MM.1S (cell line): ENCODE results near the gene TRAPPC12.

ENCODE experiments used
- DNase-seq: peaks from one replicate; pipeline ENCODE4 v3.0.0-alpha.2; 2015
- H2AFZ ChIP-seq: fragments of 300-600 bp; sonication (generic); 2 replicates; pipeline ENCODE4 v1.6.0; 2016; ENCODE audit warnings: antibody characterized with exemption, low read length
- H3F3A ChIP-seq: fragments of 300-600 bp; sonication (generic); 2 replicates; pipeline ENCODE4 v1.6.1; 2016; ENCODE audit warnings: mild to moderate bottlenecking, antibody characterized with exemption, low read length, moderate library complexity, mixed read lengths; ENCODE audit not compliant: insufficient read depth
- H3K27ac ChIP-seq: fragments of 300-600 bp; sonication (generic); 2 replicates; pipeline ENCODE4 v1.5.1; 2016; ENCODE audit warnings: mild to moderate bottlenecking, low read length
- H3K27me3 ChIP-seq: fragments of 300-600 bp; sonication (generic); replicated peaks from 2 replicates; pipeline ENCODE4 v1.6.0; 2016; ENCODE audit warnings: low read length; ENCODE audit not compliant: insufficient read depth
- H3K36me3 ChIP-seq: fragments of 300-600 bp; sonication (generic); replicated peaks from 2 replicates; pipeline ENCODE4 v1.6.1; 2016; ENCODE audit warnings: mild to moderate bottlenecking, low read length, mixed read lengths; ENCODE audit not compliant: insufficient read depth
- H3K4me1 ChIP-seq: fragments of 300-600 bp; sonication (generic); 2 replicates; pipeline ENCODE4 v1.6.1; 2016; ENCODE audit warnings: low read length, mixed read lengths
- H3K4me2 ChIP-seq: fragments of 300-600 bp; sonication (generic); 2 replicates; pipeline ENCODE4 v1.6.0; 2016; ENCODE audit warnings: low read depth, low read length
- H3K4me3 ChIP-seq: fragments of 300-600 bp; sonication (generic); 2 replicates; pipeline ENCODE4 v1.5.1; 2016; ENCODE audit warnings: low read length, mixed read lengths
- H3K79me2 ChIP-seq: fragments of 300-600 bp; sonication (generic); 2 replicates; pipeline ENCODE4 v1.6.1; 2016; ENCODE audit warnings: mixed run types, low read length, mixed read lengths
- H3K9ac ChIP-seq: fragments of 300-600 bp; sonication (generic); 2 replicates; pipeline ENCODE4 v1.6.1; 2016; ENCODE audit warnings: low read length, mixed read lengths
- H3K9me2 ChIP-seq: fragments of 300-600 bp; sonication (generic); replicated peaks from 2 replicates; pipeline ENCODE4 v1.6.1; 2016; ENCODE audit warnings: mild to moderate bottlenecking, low read length, mixed read lengths; ENCODE audit not compliant: insufficient read depth
- H3K9me3 ChIP-seq: fragments of 300-600 bp; sonication (generic); replicated peaks from 2 replicates; pipeline ENCODE4 v1.6.1; 2016; ENCODE audit warnings: mild to moderate bottlenecking, low read length, mixed read lengths; ENCODE audit not compliant: insufficient read depth
- H4K20me1 ChIP-seq: fragments of 300-600 bp; sonication (generic); 2 replicates; pipeline ENCODE4 v1.6.1; 2016; ENCODE audit warnings: mild to moderate bottlenecking, low read length, moderate library complexity, mixed read lengths; ENCODE audit not compliant: insufficient read depth
- CTCF ChIP-seq: fragments of 300-600 bp; sonication (generic); IDR thresholded peaks from 2 replicates; pipeline ENCODE4 v1.5.1; 2016; ENCODE audit warnings: antibody characterized with exemption, low read length, mixed read lengths
- EZH2 ChIP-seq: fragments of 300-600 bp; sonication (generic); optimal IDR thresholded peaks from 2 replicates; pipeline ENCODE3; 2017; ENCODE audit warnings: low read depth, mild to moderate bottlenecking, antibody characterized with exemption, low read length, mixed read lengths
- EZH2phosphoT487 ChIP-seq: fragments of 300-600 bp; sonication (generic); IDR thresholded peaks from 2 replicates; pipeline ENCODE4 v1.6.1; 2018; ENCODE audit warnings: antibody characterized with exemption, low read length

The TRAPPC12 gene

GRCh38 chr2:3405307-3405706 is 25.8 kb downstream of the TRAPPC12 start:
- no peak overlapping the region for H3K4me3 ChIP-seq
- H3K36me3 ChIP-seq = no peaks in the 10 kb centered on the region
- H3F3A ChIP-seq = no peaks in the 10 kb centered on the region
- no peaks in the 10 kb centered on the region for H4K20me1 ChIP-seq
- H3K9me3 ChIP-seq = no peaks in the 10 kb centered on the region
- H3K4me1 ChIP-seq = no peaks in the 10 kb centered on the region
- H3K9me2 ChIP-seq = no peaks in the 10 kb centered on the region
- no peak overlapping the region for H3K4me2 ChIP-seq
- no peaks in the 10 kb centered on the region for H3K27me3 ChIP-seq
- no peaks in the 10 kb centered on the region for H3K79me2 ChIP-seq
- no peak overlapping the region for H3K9ac ChIP-seq
- TF ChIP-seq CTCF (no peak), EZH2 (no peak), EZH2phosphoT487 (no peak)
- H2AFZ ChIP-seq = no peak overlapping the region
- no peak overlapping the region for H3K27ac ChIP-seq
- DNase-seq = no peak

DNA sequence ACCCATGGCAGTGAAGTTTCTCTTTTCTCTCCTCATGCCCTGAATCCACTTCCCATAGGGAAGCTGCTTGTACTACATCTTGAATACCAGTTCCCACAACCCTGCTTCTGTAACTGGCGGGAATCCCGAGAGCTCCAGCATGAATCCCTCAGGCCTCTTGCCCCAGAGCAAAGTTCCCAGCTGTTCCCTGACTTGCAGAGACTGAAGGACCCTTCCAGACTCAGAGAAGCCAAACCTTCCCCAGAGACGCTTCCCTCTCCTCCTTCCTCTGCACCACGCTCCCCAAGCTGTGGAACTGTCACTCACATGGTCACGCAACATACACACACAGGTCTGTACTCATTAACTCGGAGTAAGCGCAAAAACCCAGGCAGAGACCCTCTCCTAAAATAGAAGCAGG is 26.4 kb downstream of the TRAPPC12 start:
- Histone ChIP-seq H3K9me2 (no peaks in the 10 kb centered on the region), H3K4me3 (no peak overlapping the region), H3K9ac (no peak overlapping the region), H3F3A (no peaks in the 10 kb centered on the region), H3K27ac (no peak overlapping the region), H4K20me1 (no peaks in the 10 kb centered on the region), H3K4me1 (no peaks in the 10 kb centered on the region), H3K27me3 (no peaks in the 10 kb centered on the region), H3K4me2 (no peak overlapping the region), H3K9me3 (no peaks in the 10 kb centered on the region), H3K36me3 (no peaks in the 10 kb centered on the region), H3K79me2 (no peaks in the 10 kb centered on the region), H2AFZ (no peak overlapping the region)
- no peak for TF ChIP-seq EZH2
- no peak for TF ChIP-seq CTCF
- TF ChIP-seq EZH2phosphoT487 = no peak
- no peak for DNase-seq

- Histone ChIP-seq H3K9me3 (no peaks in the 10 kb centered on the region), H3K9me2 (no peaks in the 10 kb centered on the region), H4K20me1 (no peaks in the 10 kb centered on the region), H3K4me1 (no peaks in the 10 kb centered on the region), H2AFZ (no peak overlapping the region), H3F3A (no peaks in the 10 kb centered on the region), H3K4me3 (no peak overlapping the region), H3K27me3 (no peaks in the 10 kb centered on the region), H3K27ac (no peak overlapping the region), H3K4me2 (no peak overlapping the region), H3K79me2 (no peaks in the 10 kb centered on the region), H3K36me3 (no peaks in the 10 kb centered on the region), H3K9ac (no peak overlapping the region)
- no peak for DNase-seq
- TF ChIP-seq EZH2 (no peak), EZH2phosphoT487 (no peak), CTCF (no peak)
Measured at GRCh38 chr2:3406501-3406900, 27.0 kb downstream of the TRAPPC12 start.

DNA sequence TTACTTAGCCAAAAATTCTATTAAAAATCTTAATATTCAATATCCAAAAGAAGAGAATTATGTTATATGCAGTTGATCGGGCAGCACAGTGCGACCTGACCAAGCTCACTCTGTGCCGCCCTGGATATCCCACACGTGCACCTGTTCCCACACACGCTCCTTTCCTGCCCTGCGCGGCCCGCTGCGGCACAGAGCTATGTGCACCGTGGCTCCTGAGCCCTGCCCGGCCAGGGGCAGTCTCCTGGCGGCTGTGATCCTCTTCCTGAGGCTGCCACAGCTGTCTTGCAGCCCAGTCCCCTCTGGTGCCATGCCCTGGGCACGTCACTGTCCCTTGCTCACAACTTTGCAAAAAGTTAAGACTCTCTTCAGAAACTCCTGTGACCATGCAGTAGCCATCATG is 29.3 kb downstream of the TRAPPC12 start:
- Histone ChIP-seq H4K20me1 (no peaks in the 10 kb centered on the region), H3K9ac (no peak overlapping the region), H3K9me3 (no peaks in the 10 kb centered on the region), H3K79me2 (no peaks in the 10 kb centered on the region), H3K36me3 (no peaks in the 10 kb centered on the region), H3K4me1 (no peaks in the 10 kb centered on the region), H3K27me3 (no peaks in the 10 kb centered on the region), H3K4me3 (no peak overlapping the region), H3K27ac (no peak overlapping the region), H3K4me2 (no peak overlapping the region), H3K9me2 (no peaks in the 10 kb centered on the region), H3F3A (no peaks in the 10 kb centered on the region), H2AFZ (no peak overlapping the region)
- DNase-seq = no peak
- TF ChIP-seq EZH2 = no peak
- TF ChIP-seq CTCF = no peak
- TF ChIP-seq EZH2phosphoT487 = no peak
